H1 (cell line): ENCODE results near the gene SETD1B. TPM values are rescaled to one million over a fixed set of nuclear protein-coding genes. Genes with fewer than 3 reads are reported as not detected.

ENCODE experiments used
- BACH1 ChIP-seq: IDR thresholded peaks from 2 replicates; pipeline ENCODE4 v1.6.1; 2012; ENCODE audit warnings: low read length, improper control_type of control experiment
- ZNF274 ChIP-seq: IDR thresholded peaks from 2 replicates; pipeline ENCODE4 v1.7.0; 2012; ENCODE audit warnings: low read length, borderline replicate concordance; ENCODE audit errors: extremely low read depth
- polyA plus RNA-seq, 7 experiments: library from polyadenylated mRNA; depleted of rRNA in 3 of 7; stranded (reverse) in 5 of 7; unstranded in 2 of 7; fragments of >200 nt in 5 of 7; fragments of 200-250 nt in 2 of 7; gene quantifications; 1 replicate in 5 of 7; 2 replicates in 1 of 7; 4 replicates in 1 of 7; pipeline versions ENCODE4 v1.2.1 to v1.2.3, GENCODE V29; 2011 to 2013; ENCODE audit warnings: missing spikeins in 2 of 7, mixed read lengths in 2 of 7
- total RNA-seq: library from RNA; stranded (reverse); fragmentation: NEBNext Ultra II Directional; extraction: Animal tissue kit (Norgen Biotek cat#: 25700); gene quantifications from 2 replicates; pipeline ENCODE4 v1.2.1, GENCODE V29; 2021
- TF ChIP-seq, protein P1 (sequence below): IDR thresholded peaks from 2 replicates; pipeline ENCODE4 v1.6.1; 2012; ENCODE audit warnings: low read length, inconsistent platforms
- TF ChIP-seq, protein P2 (sequence below): IDR thresholded peaks from 2 replicates; pipeline ENCODE4 v1.6.1; 2012; ENCODE audit warnings: inconsistent platforms

The SETD1B gene
- total and polyA plus RNA-seq, 2 of the 8 experiments (the other 6 are each of a cell fraction or from before 2014, with no cell fraction given) = 1.3 to 17.7 TPM

GRCh38 chr12:121787063-121788025, 16.5 kb upstream of the SETD1B start (continued):
- TF ChIP-seq, protein P1, sequence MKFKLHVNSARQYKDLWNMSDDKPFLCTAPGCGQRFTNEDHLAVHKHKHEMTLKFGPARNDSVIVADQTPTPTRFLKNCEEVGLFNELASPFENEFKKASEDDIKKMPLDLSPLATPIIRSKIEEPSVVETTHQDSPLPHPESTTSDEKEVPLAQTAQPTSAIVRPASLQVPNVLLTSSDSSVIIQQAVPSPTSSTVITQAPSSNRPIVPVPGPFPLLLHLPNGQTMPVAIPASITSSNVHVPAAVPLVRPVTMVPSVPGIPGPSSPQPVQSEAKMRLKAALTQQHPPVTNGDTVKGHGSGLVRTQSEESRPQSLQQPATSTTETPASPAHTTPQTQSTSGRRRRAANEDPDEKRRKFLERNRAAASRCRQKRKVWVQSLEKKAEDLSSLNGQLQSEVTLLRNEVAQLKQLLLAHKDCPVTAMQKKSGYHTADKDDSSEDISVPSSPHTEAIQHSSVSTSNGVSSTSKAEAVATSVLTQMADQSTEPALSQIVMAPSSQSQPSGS = no peak
- TF ChIP-seq BACH1 (no peak), ZNF274 (no peak)
- TF ChIP-seq, protein P2, sequence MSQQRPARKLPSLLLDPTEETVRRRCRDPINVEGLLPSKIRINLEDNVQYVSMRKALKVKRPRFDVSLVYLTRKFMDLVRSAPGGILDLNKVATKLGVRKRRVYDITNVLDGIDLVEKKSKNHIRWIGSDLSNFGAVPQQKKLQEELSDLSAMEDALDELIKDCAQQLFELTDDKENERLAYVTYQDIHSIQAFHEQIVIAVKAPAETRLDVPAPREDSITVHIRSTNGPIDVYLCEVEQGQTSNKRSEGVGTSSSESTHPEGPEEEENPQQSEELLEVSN = no peak
